Liver (tissue), 9 donors: ENCODE measurements around the gene ATP2B2. TPM values are rescaled to one million over a fixed set of nuclear protein-coding genes. Genes with fewer than 3 reads are reported as not detected.

Experiments used
- DNase-seq: peaks from one replicate; pipeline ENCODE4 v3.0.0-alpha.2; 2017; ENCODE audit warnings: low spot score
- H3K27ac ChIP-seq, 2 donors: one replicate each; pipeline ENCODE4 v1.7.0; 2013; ENCODE audit warnings: inconsistent platforms in 2 of 2, low read length in 2 of 2, control low read depth in 1 of 2, low read depth in 1 of 2, mild to moderate bottlenecking in 1 of 2
- H3K27me3 ChIP-seq, 4 donors: one replicate each; pipeline versions ENCODE4 v1.6.1 to v1.7.0; 2013; ENCODE audit warnings: low read length in 3 of 4, inconsistent platforms in 1 of 4, mild to moderate bottlenecking in 1 of 4, moderate library complexity in 1 of 4; ENCODE audit not compliant: control insufficient read depth in 4 of 4, insufficient read depth in 4 of 4
- H3K36me3 ChIP-seq, 4 donors: one replicate each; pipeline versions ENCODE4 v1.6.1 to v1.7.0; 2013; ENCODE audit warnings: low read length in 3 of 4, mild to moderate bottlenecking in 3 of 4, low read depth in 1 of 4, moderate library complexity in 1 of 4; ENCODE audit not compliant: control insufficient read depth in 4 of 4, insufficient read depth in 3 of 4
- H3K4me1 ChIP-seq, 4 donors: one replicate each; pipeline versions ENCODE4 v1.6.1 to v1.7.0; 2013; ENCODE audit warnings: low read length in 3 of 4, mild to moderate bottlenecking in 3 of 4, moderate library complexity in 1 of 4; ENCODE audit not compliant: control insufficient read depth in 4 of 4, insufficient read depth in 4 of 4
- H3K4me3 ChIP-seq, 3 donors: one replicate each; pipeline versions ENCODE4 v1.6.1 to v1.7.0; 2013; ENCODE audit warnings: low read length in 3 of 3, control low read depth in 1 of 3, low read depth in 1 of 3, mild to moderate bottlenecking in 1 of 3
- H3K9ac ChIP-seq, 2 donors: one replicate each; pipeline ENCODE4 v1.7.0; 2013; ENCODE audit warnings: low read length in 2 of 2, mild to moderate bottlenecking in 2 of 2, moderate library complexity in 2 of 2, control low read depth in 1 of 2, low read depth in 1 of 2
- H3K9me3 ChIP-seq, 4 donors: one replicate each; pipeline versions ENCODE4 v1.6.1 to v1.7.0; 2013; ENCODE audit warnings: low read length in 3 of 4; ENCODE audit not compliant: control insufficient read depth in 4 of 4
- CTCF ChIP-seq: fragments of 150-350 bp; IDR thresholded peaks from 2 replicates; pipeline ENCODE4 v1.5.1; 2017; ENCODE audit warnings: improper control_type of control experiment, low read depth, low read length; ENCODE audit not compliant: missing input control
- EGR1 ChIP-seq, 2 donors: IDR thresholded peaks; 2 replicates each; pipeline ENCODE4 v1.6.1; 2016 to 2018; ENCODE audit warnings: antibody characterized with exemption in 2 of 2, low read depth in 2 of 2
- FOXA1 ChIP-seq: IDR thresholded peaks from 2 replicates; pipeline ENCODE4 v1.6.1; 2016; ENCODE audit warnings: antibody characterized with exemption
- FOXA2 ChIP-seq: IDR thresholded peaks from 2 replicates; pipeline ENCODE4 v1.6.1; 2016; ENCODE audit warnings: antibody characterized with exemption
- GABPA ChIP-seq, 2 donors: IDR thresholded peaks in 1 of 2; conservative IDR thresholded peaks in 1 of 2; 2 replicates each; pipeline ENCODE4 v1.6.1; 2016; ENCODE audit warnings: antibody characterized with exemption in 2 of 2, mild to moderate bottlenecking in 1 of 2, moderate library complexity in 1 of 2
- HNF4A ChIP-seq, 2 donors: conservative IDR thresholded peaks; 2 replicates each; pipeline ENCODE4 v1.6.1; 2016; ENCODE audit warnings: antibody characterized with exemption in 2 of 2, mild to moderate bottlenecking in 2 of 2
- HNF4G ChIP-seq: IDR thresholded peaks from 2 replicates; pipeline ENCODE4 v1.6.1; 2016; ENCODE audit warnings: antibody characterized with exemption
- JUND ChIP-seq, 2 donors: IDR thresholded peaks; 2 replicates each; pipeline ENCODE4 v1.6.1; 2016; ENCODE audit warnings: antibody characterized with exemption in 2 of 2
- MAX ChIP-seq: IDR thresholded peaks from 2 replicates; pipeline ENCODE4 v1.6.1; 2016; ENCODE audit warnings: antibody characterized with exemption
- NR2F2 ChIP-seq: IDR thresholded peaks from 2 replicates; pipeline ENCODE4 v1.6.1; 2016; ENCODE audit warnings: antibody characterized with exemption
- RAD21 ChIP-seq, 2 donors: IDR thresholded peaks; 2 replicates each; pipeline ENCODE4 v1.6.1; 2016; ENCODE audit warnings: antibody characterized with exemption in 2 of 2, mild to moderate bottlenecking in 2 of 2
- REST ChIP-seq: IDR thresholded peaks from 2 replicates; pipeline ENCODE4 v1.6.1; 2016; ENCODE audit warnings: antibody characterized with exemption, mild to moderate bottlenecking
- RXRA ChIP-seq, 2 donors: IDR thresholded peaks; 2 replicates each; pipeline ENCODE4 v1.6.1; 2017 to 2018; ENCODE audit warnings: antibody characterized with exemption in 2 of 2, mild to moderate bottlenecking in 1 of 2
- SP1 ChIP-seq: IDR thresholded peaks from 2 replicates; pipeline ENCODE4 v1.6.1; 2018; ENCODE audit warnings: antibody characterized with exemption, mild to moderate bottlenecking
- TAF1 ChIP-seq: conservative IDR thresholded peaks from 2 replicates; pipeline ENCODE4 v1.6.1; 2016; ENCODE audit warnings: antibody characterized with exemption, mild to moderate bottlenecking
- YY1 ChIP-seq: IDR thresholded peaks from 2 replicates; pipeline ENCODE4 v1.6.1; 2016; ENCODE audit warnings: antibody characterized with exemption, mild to moderate bottlenecking
- ZBTB33 ChIP-seq: IDR thresholded peaks from 2 replicates; pipeline ENCODE4 v1.6.1; 2016; ENCODE audit warnings: antibody characterized with exemption
- WGBS: extraction: QIAGEN DNeasy Blood & Tissue Kit; methylation state at CpG from one replicate; pipeline ENCODE4 v1.1.7; 2013; 5-methylcytosine and 5-hydroxymethylcytosine counted together
- polyA plus RNA-seq, 2 donors: library from polyadenylated mRNA; stranded (reverse) in 1 of 2; unstranded in 1 of 2; fragments of 200-250 nt in 1 of 2; fragments of >200 nt in 1 of 2; fragmentation: Nextera tagmentation in 1 of 2; extraction: Ambion mirVana in 1 of 2; gene quantifications; one replicate each; pipeline versions ENCODE4 v1.2.1 to v1.2.3, GENCODE V29; 2013 to 2015
- total RNA-seq, 2 donors: library from RNA; depleted of rRNA; stranded (reverse); fragments of >200 nt; gene quantifications; one replicate each; pipeline ENCODE4 v1.2.3, GENCODE V29; 2014
- TF ChIP-seq, protein P1 (sequence below): IDR thresholded peaks from 2 replicates; pipeline ENCODE4 v1.6.1; 2016; ENCODE audit warnings: antibody characterized with exemption
- donor health status: healthy.
- donor health status: healthy.
- donor health status: healthy.
- donor health status: healthy.
- donor health status: healthy.

Gene ATP2B2
- total and polyA plus RNA-seq, 4 donors: 10.4 to 27.8 (median 20.7) TPM

DNA sequence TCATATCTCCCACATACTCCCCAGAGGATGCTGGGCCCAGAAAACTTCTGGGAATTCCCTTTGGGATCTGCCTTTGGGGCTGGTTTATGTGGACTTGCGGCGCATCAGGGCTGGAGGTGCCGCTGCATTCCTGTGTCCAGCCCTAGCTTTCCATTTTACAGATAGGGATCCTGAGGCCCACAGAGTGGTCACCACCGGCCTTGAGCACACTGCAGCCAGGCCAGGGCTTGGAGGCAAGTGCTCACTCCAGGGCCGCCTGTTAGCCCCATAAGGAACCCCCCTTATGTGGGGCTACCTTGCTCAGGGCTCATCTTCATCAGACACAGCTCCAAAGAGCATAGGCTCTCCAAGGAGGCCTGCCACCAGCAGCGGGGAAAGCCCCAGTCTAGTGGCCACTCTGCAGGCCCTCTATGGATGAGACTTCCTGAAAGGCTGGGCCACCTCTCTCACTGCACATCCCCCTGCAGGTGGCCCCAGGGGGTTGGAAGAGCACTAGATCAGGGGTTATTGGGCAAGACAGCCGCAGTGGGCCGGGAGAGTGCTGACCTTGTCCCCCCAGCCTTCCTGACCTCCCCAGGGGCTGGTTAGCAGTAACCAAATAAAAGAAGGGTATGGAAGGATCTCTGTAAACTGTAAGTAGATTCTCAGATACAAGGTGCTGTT lies 9.2 kb upstream of the ATP2B2 start (continued):
- TF ChIP-seq REST: no peak
- TF ChIP-seq FOXA1: no peak
- no peak for TF ChIP-seq HNF4A (conservative IDR thresholded peaks at IDR 0.05)

DNA sequence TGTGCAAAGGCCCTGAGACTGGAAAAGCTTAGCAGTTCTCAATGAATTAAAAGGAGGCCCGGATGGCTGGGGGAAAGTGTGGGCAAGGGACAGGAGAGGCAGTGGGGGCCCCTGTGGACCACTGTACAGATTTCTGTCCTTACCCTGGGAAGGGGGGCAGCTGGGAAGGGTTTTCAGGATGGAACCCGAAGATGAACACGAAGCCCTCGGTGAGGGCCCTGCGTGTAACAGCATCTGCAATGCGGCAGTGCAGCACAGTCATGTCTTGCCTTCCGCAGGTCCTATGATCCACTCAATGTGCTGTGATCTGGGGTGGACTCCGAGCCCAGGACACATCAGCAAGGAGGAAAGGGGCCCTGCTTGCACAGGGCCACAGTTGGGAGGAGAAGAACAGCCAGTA lies 7.9 kb upstream of the ATP2B2 start:
- Histone ChIP-seq H3K27ac (no peak overlapping the region), H3K4me3 (no peak overlapping the region), H3K27me3 (no peaks in the 10 kb centered on the region), H3K9ac (no peak overlapping the region), H3K9me3 (no peaks in the 10 kb centered on the region), H3K36me3 (no peaks in the 10 kb centered on the region), H3K4me1 (peaks cover 9 to 38% (median 14%) of the 10 kb centered on the region in 4 donors)
- TF ChIP-seq, protein P1, sequence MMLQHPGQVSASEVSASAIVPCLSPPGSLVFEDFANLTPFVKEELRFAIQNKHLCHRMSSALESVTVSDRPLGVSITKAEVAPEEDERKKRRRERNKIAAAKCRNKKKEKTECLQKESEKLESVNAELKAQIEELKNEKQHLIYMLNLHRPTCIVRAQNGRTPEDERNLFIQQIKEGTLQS: no peak
- TF ChIP-seq SP1 (no peak), TAF1 (no peak), HNF4A (conservative IDR thresholded peaks at IDR 0.05) (no peak), ZBTB33 (no peak), HNF4G (no peak), RXRA (IDR thresholded peaks at IDR 0.05) (no peak), JUND (IDR thresholded peaks at IDR 0.05) (no peak), FOXA1 (no peak), YY1 (no peak), CTCF (no peak), GABPA (IDR thresholded peaks at IDR 0.05 in 1 of 2, conservative IDR thresholded peaks at IDR 0.05 in 1 of 2) (no peak), NR2F2 (no peak), RAD21 (IDR thresholded peaks at IDR 0.05) (no peak), REST (no peak), EGR1 (IDR thresholded peaks at IDR 0.05; ENCODE audit: low read depth in 2 of 2) (no peak), FOXA2 (no peak), MAX (no peak)
- 95% methylated on average over 8 of the region's 8 CpGs for WGBS
- DNase-seq: no peak
